Adrenal gland (tissue), 5 donors: ENCODE data around the gene SNX25.

Source experiments
- POLR2A ChIP-seq, 2 donors: fragments of 450-650 bp; IDR thresholded peaks; one replicate each; pipeline ENCODE4 v1.6.1; 2017; ENCODE audit warnings: antibody characterized with exemption in 2 of 2, mild to moderate bottlenecking in 2 of 2, moderate library complexity in 1 of 2
- TF ChIP-seq, protein P1 (sequence below), 6 experiments: fragments of 450-650 bp in 4 of 6; fragments of 200-600 bp in 2 of 6; sonication (generic) in 1 of 6; IDR thresholded peaks; 1 replicate in 5 of 6; 2 replicates in 1 of 6; pipeline versions ENCODE4 v1.5.1 to v1.8.0; 2016 to 2021; ENCODE audit warnings: antibody characterized with exemption in 6 of 6, mild to moderate bottlenecking in 2 of 6, moderate library complexity in 1 of 6
- donor health status: DM: no; HTN: no; CAD: no.

GRCh38 chr4:185218312-185218711 lies 8.9 kb downstream of the SNX25 start:
- TF ChIP-seq POLR2A (IDR thresholded peaks at IDR 0.05) = no peak
- TF ChIP-seq, protein P1, sequence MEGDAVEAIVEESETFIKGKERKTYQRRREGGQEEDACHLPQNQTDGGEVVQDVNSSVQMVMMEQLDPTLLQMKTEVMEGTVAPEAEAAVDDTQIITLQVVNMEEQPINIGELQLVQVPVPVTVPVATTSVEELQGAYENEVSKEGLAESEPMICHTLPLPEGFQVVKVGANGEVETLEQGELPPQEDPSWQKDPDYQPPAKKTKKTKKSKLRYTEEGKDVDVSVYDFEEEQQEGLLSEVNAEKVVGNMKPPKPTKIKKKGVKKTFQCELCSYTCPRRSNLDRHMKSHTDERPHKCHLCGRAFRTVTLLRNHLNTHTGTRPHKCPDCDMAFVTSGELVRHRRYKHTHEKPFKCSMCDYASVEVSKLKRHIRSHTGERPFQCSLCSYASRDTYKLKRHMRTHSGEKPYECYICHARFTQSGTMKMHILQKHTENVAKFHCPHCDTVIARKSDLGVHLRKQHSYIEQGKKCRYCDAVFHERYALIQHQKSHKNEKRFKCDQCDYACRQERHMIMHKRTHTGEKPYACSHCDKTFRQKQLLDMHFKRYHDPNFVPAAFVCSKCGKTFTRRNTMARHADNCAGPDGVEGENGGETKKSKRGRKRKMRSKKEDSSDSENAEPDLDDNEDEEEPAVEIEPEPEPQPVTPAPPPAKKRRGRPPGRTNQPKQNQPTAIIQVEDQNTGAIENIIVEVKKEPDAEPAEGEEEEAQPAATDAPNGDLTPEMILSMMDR (IDR thresholded peaks at IDR 0.05) = no peak
